NCI-H2196 (cell line): ENCODE results near the gene PEX13.
"Not testable (repeated sequence)": the region's sequence is repeated elsewhere in the genome, so short reads cannot be mapped to it uniquely, and the experiment has no call there.

Experiments used
- DNase-seq: peaks from one replicate; lab custom pipeline; 2025; ENCODE audit not compliant: unreplicated experiment; lab: John Stamatoyannopoulos, UW

The PEX13 gene, protein sequence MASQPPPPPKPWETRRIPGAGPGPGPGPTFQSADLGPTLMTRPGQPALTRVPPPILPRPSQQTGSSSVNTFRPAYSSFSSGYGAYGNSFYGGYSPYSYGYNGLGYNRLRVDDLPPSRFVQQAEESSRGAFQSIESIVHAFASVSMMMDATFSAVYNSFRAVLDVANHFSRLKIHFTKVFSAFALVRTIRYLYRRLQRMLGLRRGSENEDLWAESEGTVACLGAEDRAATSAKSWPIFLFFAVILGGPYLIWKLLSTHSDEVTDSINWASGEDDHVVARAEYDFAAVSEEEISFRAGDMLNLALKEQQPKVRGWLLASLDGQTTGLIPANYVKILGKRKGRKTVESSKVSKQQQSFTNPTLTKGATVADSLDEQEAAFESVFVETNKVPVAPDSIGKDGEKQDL

DNA sequence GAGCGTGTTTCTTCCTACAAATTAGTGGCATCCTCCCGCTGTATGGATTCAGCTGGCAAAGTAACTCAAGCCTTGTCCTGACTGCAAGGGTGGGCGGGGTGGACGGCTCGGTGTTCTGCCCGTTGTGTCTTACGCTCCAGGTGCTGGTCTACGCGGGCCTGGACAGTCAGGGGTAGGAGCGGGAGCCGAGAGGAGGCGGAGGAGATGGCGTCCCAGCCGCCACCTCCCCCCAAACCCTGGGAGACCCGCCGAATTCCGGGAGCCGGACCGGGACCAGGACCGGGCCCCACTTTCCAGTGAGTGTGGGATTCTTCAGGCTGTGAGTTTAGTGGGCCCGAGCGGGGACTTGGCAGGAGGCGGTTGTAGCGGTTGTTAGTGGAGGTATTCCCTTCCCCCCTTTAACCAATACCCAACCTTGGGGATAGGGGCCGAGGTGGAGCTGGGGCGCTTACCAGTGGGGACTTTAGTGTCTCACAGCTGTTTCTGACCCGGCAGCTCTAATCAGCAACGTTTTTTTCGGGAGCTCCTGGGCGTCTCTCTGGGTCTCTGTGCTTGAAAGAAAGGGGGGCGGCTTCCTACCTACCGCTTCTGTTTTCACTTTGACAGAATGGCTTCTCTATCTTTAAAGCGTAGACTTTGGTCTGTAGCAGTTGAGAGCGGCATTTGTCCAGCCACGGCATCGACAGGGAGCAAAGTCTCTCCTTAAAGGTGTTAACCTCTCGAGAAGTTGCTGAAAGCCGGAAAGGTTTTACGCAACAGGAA, at the start of gene PEX13, which contains the start of gene PUS10:
TSS of gene PEX13 (plus strand) at position 165 of the 762 bp plus-strand sequence. CDS start at position 205, 40 bp downstream.
TSS of gene PUS10 (minus strand) at position 700 of the 762 bp plus-strand sequence. CDS start 6,365 bp downstream, outside the sequence.
- DNase-seq, result peak; percentile 40

DNA sequence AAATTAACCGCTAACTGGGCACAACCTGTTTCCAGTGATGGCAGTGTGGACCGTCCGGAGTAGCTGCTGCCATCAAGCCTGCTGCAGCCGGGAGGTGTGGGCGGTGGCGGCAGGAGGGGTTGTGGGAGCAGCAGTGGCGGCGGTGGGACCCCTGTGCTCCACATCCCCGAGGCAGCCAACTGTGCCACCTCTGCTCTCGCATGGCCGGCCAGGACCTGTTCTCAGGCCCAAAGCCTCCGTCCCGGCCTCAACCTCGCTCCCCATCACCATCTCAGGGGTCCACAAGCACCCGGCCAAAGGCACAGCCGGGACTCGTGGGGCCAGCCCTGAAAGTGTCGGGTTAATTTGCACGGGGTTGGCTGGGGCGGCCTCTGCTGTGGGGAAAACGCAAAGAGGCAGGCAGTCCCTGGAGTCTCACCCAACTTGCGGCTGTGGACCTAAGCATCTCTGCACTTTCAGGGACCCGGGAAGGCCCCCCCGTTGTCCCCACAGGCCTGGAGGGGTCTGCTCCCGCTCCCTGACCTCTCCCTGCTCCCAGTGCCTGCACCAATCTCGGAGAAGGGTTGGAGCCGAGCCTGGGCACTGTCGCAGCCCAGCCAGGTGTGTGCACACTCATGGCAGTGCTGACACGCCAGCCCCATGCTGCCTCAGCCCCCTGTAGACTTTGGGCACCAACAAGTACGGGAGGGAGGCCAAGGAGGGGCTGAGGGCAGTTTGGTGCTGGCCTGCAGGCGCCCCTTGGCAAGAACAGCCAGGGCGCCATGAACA, 44.4 kb upstream of the PEX13 start:
- DNase-seq, result no peak

DNA sequence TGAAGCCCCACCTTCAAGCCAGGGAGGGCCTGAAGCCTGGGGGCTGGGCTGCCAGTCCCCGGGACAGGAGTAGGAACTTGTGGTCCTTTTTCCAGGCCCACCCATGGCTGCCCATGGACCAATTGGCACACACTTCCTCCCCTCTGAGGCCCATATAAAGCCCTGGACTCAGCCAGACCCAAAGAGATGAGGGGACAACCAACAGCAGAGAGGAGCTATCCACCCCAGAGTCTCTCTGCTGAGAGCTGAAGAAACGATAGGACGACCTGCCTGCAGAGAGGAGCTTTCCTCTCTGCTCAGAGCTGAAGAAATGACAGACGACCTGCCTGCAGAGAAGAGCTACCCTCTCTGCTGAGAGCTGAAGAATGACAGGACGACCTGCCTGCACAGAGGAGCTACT, 43.8 kb upstream of the PEX13 start:
- no peak for DNase-seq

DNA sequence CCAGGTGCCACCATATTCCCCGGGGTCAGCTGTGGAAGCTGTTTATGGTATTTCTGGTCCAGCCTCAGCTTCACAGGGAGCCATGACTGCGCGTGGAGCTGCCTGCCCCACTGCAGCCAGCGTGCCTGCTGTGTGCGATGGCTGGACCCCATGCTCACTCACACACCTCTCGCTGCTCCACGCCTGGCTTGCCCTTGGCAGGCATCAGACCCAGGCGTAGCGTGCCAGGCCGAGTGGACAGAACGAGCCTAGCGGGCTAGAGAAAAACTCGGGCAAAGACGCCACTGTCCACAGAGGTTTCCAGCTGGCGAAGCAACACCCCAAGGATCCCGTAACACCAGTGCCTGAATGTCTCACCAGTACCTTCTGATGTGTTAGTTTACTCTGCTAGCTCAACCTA, 42.9 kb upstream of the PEX13 start:
- no peak for DNase-seq

DNA sequence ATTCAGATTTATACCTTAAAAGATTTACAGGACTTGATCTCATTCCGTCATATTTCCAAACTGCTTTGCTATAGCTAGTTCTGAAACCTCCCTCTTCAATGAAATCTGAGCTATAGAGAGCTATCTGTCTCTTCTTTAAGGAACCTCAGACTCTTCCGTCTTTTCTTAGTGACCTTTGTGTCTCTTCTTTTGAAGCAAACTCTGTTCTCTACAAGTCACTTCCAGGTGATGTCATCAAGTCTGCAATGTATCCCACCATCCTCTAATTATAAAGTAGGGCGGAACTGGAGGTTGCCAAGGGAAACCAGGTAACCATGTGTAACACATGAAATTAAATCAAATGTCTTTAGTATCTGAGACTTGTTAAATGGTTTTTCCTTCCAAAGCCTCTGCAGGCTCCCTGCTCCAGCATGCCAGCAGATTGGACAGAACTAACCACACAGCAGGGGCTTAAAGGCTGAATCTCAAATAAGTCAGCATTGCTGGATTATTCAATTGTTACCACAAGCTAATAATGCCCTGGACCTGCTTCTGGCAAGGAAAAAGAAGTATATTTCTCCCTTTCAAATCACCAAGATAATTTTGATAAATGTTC, 41.2 kb upstream of the PEX13 start:
- DNase-seq, result no peak

DNA sequence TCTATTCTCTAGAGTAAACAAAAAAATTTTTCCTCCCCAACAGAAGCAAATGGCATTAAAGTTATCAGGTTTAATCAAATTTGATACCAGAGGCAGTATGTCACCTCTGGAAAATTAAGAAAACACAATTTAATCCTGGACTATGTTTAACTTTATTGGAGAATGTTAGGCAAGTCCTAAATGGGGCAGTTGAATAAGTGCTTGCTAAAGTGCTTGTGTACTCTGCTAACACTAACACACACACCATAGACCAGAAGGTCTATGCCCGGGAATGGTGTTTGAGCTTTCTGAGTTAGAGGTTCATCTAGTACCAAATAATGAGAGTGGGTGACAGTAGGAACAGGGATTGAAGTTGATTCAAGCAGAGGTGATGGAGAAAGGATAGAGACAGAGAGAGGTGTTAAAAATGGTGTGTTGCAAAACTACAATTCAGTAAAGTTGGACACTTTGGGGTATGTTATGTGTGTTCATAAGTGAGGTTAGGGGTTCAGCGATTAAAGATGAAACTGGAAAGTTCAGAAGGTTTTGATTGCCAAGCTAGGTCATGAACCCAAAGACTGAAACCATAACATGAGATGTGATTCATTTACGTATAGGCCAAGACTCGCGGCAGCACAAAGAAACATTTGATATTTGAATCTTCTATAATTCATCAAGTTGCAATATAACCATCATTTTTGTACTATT, 40.5 kb upstream of the PEX13 start:
- no peak for DNase-seq

DNA sequence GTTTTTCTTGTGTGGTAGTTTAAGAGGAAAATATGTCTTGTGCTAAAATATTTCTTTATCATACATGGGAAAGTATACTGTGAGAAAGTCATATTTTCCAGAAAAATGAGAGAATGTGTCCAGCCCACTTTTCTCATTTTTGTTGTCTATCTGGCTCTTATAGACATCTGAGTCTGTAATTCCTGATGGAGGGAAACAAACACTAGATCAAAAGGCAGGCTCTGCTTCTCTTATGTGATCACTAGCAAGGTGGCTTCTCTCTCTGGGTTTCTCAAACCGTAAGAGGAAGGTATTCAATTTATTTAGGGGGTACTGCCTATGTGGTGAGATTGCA, 40.0 kb upstream of the PEX13 start:
- no peak for DNase-seq

DNA sequence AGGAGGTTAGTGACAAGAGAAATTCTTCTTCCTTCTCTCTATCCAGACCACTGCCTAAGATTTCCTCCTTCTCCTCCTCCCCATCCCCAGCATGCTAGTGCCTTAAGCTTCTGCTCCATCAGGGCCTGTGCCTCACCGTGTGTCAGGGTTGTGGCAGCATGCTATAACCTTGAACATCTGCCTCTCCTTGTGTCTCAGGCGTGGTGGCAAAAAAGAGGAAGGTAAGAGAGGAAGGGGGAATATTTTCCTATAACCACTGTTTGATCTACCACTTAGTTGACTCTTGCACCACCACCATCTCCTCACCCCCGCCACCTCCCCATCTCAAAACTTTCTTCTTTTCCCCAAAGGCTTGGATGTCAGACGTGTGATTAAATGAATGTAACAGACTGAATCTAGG, 38.3 kb upstream of the PEX13 start:
- no peak for DNase-seq

DNA sequence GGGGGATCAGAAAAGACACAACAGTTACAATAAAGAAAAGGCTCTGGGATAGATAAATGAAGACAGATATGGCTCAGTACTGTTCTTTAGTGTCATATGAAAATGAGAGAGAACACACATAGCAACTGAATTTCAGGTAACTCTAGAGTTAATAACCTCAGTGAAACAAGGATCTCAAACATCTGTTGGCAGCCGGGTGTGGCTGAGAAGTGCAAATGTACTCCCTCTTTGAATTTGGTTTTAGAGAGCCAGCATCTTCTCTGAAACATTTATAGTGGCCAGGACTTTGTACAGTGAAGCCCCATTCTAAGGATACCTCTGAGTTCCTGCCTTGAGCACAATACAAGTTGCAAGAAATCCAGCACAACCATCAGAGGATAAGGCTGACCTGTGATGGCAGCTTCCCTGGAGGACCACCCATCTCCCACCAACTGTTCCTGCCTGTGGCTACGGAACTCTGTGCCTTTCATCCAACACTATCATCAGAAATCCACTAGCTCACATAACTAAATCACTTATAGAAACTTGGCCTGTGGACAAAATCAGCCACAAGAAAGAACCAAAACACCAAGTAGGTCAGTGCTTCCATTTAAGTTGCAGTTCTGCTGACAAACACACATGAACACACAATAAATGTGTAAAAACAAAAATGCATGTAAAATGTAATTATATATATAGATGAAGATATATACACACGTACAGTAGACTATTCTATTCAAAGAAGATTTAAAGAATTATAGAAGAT, 37.3 kb upstream of the PEX13 start:
- no peak for DNase-seq

DNA sequence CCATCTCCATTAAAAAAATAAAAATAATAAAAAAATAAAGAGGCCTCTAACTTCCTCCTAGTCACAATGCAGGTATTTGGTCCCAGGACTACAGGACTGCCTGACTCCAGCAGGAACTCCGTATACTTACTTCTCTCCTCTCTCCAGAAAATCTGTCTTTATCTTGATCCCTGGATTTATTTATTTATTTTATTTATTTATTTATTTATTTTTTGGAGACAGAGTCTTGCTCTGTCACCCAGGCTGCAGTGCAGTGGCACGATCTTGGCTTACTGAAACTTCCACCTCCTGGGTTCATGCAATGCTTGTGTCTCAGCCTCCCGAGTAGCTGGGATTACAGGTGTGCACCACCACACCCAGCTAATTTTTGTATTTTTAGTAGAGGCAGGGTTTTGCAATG, 35.5 kb upstream of the PEX13 start:
- not testable (repeated sequence) for DNase-seq

DNA sequence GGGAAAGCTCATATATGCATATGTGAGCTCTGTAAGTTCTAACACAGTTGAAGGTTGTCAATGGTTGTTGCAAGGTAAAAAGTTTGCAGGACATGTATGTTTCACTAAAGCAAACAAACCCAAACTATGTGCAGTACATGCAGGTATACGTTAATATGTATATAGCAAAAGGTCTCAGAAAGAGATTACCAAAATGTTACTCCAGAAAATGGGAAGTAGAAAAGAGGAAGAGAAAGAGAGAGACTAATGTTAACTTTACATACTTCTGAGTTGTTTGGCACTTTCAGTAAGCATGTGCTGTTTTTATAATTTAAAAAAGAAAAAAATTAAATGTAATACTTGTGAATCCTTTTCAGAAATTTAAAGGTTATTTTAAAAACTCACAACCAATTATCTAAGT, 32.8 kb upstream of the PEX13 start:
- DNase-seq, result no peak

DNA sequence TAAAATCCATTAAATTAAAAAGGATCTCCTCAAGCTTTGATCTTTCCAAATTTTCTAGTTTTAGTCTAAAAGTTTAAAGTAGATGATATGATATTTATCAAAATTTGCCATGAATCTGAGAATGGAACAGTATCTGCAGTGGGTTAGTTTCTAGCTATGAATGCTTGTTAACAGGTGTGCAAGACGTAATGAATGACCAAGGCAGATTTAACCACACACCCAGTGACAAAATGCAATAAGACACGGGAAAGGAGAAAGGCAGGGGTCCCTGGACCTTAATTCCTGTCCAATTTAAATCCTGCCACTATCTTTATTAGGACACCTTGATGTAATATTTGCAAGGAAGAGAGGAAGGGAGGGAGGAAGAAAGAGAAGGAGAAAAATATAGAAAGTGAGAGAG, 30.5 kb upstream of the PEX13 start:
- no peak for DNase-seq

DNA sequence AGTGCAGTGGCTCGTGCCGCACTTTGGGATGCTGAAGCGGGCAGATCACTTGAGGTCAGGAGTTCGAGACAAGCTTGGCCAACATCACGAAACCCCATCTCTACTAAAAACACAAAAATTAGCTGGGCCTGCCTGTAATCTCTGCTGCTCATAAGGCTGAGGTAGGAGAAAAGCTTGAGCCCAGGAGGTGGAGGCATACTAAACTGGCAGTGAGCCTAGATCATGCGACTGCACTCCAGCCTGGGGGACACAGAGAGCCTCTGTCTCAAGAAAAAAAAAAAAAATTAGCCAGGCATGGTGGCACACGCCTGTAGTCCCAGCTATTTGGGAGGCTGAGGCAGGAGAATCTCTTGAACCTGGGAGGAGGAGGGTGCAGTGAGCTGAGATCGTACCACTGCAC, 29.9 kb upstream of the PEX13 start:
- not testable (repeated sequence) for DNase-seq

DNA sequence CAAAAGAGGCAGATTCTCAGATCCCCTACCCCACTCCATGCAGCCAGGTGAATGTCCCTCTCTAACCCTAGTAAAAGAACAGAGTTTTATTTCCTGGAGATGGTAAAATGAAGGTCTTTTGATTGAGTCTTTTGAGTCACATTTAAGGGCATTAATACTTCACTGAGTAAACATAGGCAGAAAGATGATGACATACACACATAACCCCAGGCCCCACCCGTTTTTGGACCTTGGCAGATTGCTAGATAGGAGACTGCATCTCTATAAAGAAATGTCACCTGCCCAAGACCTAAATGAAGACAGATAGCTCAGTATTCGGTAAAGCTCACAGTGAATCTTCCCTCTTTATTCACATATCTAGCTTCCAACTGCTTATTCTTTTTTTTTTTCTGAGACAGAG, 28.3 kb upstream of the PEX13 start:
- no peak for DNase-seq

DNA sequence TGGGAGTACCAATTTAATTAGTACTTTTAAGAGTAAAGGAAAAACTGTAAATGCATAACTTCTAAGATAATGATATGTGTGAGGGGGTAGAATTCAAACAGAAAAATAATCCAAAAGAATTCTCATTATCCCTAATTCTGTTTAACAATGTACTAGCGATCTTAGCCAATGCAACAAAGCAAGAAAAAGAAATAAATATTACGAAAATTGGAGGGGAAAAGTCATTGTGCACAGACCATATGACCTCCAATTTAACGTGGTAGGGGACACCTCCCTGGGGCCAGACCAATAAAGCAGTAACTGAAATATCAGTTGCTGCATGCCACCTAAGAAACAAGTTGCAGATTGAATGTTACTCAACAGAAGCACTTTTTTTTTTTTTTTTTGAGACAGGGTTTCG, 25.9 kb upstream of the PEX13 start:
- DNase-seq, result no peak

DNA sequence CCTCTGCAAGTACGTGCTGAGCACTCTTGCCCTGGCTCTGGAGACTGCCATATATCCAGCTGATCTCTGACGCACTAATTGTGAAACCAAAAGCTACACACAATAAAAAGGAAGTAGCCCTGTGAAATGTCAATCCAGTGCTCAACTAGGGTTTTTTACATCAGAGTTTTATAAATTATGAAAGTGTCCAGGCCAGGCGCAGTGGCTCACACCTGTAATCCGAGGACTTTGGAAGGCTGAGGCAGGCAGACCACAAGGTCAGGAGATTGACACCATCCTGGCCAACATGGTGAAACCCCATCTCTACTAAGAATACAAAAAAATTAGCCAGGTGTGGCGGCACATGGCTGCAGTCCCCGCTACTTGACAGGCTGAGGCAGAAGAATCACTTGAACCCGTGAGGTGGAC, 24.5 kb upstream of the PEX13 start:
- no peak for DNase-seq

DNA sequence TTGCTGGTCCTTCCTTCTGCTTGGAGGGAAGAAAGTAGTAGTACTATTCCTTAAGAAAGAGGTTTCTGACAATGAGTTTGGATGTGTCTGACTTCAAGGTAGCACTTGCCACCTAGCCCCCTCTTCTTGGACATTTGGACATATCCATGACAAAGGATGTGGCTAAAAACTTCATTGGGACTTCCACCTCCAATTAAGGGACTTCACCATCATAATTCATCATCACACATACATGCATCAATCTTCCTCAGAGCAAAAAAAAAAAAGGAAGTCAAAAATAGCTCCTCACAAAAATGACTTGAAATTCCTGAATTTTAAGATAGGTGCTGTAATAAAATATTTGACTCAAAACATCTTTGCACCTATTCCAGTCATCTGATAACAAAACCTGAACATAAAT, 23.4 kb upstream of the PEX13 start:
- DNase-seq, result no peak

DNA sequence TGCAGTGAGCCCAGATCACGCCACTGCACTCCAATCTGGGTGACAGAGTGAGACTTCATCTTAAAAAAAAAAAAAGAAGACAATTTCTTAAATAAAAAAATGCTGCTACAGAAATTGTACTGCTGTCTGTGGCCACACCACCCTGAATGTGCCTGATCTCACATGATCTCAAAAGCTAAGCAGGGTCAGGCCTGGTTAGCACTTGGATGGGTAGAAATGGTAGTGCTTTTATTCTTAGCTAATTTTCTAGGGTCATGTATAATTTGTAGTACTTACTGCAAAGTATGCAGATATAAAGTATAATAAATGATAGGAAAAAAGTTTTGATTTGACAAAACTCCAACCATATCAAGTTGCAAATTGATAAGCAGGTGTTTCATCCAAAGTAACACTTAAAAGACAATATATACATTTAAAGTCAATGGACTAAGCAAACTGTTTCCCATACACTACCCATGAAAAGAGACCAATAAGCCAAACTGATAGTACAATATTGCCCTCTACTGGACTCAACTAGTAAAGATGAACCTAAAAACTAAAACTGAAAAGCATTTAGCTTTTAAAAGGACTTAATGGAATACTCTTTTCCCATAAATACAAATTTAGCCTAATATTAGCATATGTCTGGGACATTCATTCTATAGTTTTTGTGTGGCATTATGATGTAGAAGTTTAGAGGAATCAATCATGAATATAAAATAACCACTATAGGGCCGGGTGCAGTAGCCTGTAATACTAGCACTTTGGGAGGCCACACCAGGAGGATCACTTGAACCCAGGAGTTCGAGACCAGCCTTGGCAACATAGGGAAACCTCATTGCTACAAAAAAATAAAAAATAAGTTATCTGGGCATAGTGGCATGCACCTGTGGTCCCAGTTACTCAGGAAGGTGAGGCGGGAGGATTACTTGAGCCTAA, 18.6 kb upstream of the PEX13 start:
- DNase-seq, result peak; percentile 38

DNA sequence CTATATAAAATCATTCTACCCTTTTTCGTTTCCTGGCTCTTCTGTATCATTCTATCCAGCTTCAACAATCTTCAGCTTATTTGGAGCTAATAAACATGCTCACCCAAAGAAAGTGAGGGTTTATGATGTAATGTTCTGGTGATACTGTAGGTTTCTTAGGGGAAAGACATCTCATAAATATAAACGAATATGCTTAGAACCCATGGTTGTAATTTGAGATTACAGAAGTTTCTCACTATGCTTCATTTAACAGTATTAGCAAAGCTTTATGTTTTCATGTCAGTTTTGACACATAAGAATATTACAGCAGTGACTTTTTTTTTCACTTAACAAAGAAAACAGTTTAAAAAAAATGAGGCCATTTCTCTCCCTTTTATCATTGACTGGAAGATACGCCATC, 11.8 kb upstream of the PEX13 start:
- DNase-seq, result no peak
